Lower leg skin (tissue), 3 donors: ENCODE measurements around the gene IFIT3.

ENCODE experiments used
- POLR2A ChIP-seq, 2 donors: fragments of 450-650 bp; IDR thresholded peaks; one replicate each; pipeline ENCODE4 v1.6.1; 2016 to 2017; ENCODE audit warnings: antibody characterized with exemption in 2 of 2, mild to moderate bottlenecking in 1 of 2, moderate library complexity in 1 of 2
- TF ChIP-seq, protein P1 (sequence below), 3 donors: fragments of 450-650 bp; IDR thresholded peaks; one replicate each; pipeline ENCODE4 v1.5.1; 2016; ENCODE audit warnings: antibody characterized with exemption in 3 of 3, mild to moderate bottlenecking in 3 of 3, moderate library complexity in 2 of 3

DNA sequence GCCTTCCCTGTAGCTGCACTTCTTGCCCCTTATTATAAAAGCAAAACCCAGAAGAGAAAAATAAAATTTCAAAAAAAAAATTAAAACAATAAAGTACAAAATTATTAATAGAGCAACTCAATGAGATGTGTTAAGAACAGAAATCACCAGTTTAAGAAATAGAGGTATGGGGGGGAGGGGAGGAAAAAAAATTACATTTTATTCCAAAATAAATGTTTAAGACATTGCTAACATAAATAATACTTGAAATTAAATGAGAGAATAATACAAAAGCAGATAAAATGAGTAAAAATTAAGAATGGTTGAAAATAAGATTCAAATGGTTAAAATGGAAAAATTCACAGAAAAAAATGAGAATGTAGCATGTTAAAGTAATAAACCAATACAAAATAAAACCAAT, 22.9 kb upstream of the IFIT3 start:
- no peak for TF ChIP-seq POLR2A (IDR thresholded peaks at IDR 0.05)
- TF ChIP-seq, protein P1, sequence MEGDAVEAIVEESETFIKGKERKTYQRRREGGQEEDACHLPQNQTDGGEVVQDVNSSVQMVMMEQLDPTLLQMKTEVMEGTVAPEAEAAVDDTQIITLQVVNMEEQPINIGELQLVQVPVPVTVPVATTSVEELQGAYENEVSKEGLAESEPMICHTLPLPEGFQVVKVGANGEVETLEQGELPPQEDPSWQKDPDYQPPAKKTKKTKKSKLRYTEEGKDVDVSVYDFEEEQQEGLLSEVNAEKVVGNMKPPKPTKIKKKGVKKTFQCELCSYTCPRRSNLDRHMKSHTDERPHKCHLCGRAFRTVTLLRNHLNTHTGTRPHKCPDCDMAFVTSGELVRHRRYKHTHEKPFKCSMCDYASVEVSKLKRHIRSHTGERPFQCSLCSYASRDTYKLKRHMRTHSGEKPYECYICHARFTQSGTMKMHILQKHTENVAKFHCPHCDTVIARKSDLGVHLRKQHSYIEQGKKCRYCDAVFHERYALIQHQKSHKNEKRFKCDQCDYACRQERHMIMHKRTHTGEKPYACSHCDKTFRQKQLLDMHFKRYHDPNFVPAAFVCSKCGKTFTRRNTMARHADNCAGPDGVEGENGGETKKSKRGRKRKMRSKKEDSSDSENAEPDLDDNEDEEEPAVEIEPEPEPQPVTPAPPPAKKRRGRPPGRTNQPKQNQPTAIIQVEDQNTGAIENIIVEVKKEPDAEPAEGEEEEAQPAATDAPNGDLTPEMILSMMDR (IDR thresholded peaks at IDR 0.05), result no peak
